ENCODE data around the gene DUSP1. TPM values are rescaled to one million over a fixed set of nuclear protein-coding genes. Genes with fewer than 3 reads are reported as not detected.

The DUSP1 gene
- total and polyA plus RNA-seq, 10 of the 15 experiments (the other 5 are each of a cell fraction or from before 2014, with no cell fraction given): 1.4 to 6.2 (median 3.9) TPM

DNA sequence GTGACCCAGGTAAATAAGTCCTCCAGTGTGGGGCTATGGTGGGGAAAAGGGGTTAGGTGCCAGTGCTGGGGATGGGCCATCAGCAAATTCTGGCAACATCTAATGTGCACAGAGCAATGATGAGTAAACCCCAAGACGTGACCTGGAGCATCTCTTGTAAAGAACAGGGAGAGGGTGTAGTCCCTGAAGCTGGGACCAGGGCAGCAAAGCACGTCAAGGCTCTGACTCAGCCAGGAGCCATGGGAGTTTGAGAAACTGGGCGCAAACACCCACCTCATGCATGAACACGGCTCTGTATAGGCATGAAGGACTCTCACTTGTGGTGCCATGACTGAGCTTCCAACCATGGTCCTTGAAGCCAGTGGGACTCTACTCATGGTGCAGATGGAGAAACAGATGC, 51.8 kb downstream of the DUSP1 start:
- H3K9ac ChIP-seq (ENCODE audit: control insufficient read depth, insufficient read depth, low read length): no peak overlapping the region
- no peak overlapping the region for H2AFZ ChIP-seq (ENCODE audit: control insufficient read depth, low read depth, low read length)
- no peaks in the 10 kb centered on the region; the same call in 2 of the 3 replicates for H3K9me3 ChIP-seq (replicated peaks; ENCODE audit: control insufficient read depth, insufficient read depth, low read length)
- intact Hi-C loops (cut with micrococcal nuclease; ENCODE audit: unreplicated experiment): loop anchor here (10.0 kb wide), 2 partner anchors 116 to 486 kb away; partner anchors contain the start of gene ERGIC1
- H3K79me2 ChIP-seq (ENCODE audit: control insufficient read depth, insufficient read depth, low read length): no peaks in the 10 kb centered on the region
- H3K36me3 ChIP-seq (ENCODE audit: control insufficient read depth in 2 of 2, insufficient read depth in 2 of 2, low read length in 1 of 2): no peaks in the 10 kb centered on the region
- BruUV-seq (replicated peaks): no TSS peak
- WGBS (ENCODE audit: insufficient coverage, insufficient replicate concordance, low lambda C conversion rate, missing lambda C conversion rate): 19% methylated on average over 4 of the region's 4 CpGs
- no peak overlapping the region for H3K4me2 ChIP-seq (ENCODE audit: control insufficient read depth, insufficient read depth)
- ChIA-PET POLR2A (no interaction called here), SMC1A (ENCODE audit: uncharacterized antibody, unreplicated experiment) (interaction anchor here (1.1 kb wide), 1 partner anchor 212 kb away, joined by 4 read pairs; no protein-coding TSS in a partner anchor), RAD21 (ENCODE audit: unreplicated experiment) (no interaction called here), CTCF (interaction anchor here (1.5 kb wide), 1 partner anchor 53 kb away, joined by 3 read pairs; no protein-coding TSS in a partner anchor)
- H3K4me3 ChIP-seq: no peak overlapping the region
- H3K4me1 ChIP-seq (ENCODE audit: control insufficient read depth, insufficient read depth, low read length): no peaks in the 10 kb centered on the region
- FAIRE-seq: no peak
- H3K27me3 ChIP-seq (replicated peaks in 1 of 2; ENCODE audit: control insufficient read depth in 2 of 2, insufficient read depth in 2 of 2, low read length in 1 of 2): no peaks in the 10 kb centered on the region; a peak in 1 of 4 replicates
- DNase-seq (ENCODE audit: low read depth, low spot score): no peak
- in situ Hi-C loops (cut with MboI): loop anchor here (5.0 kb wide), 1 partner anchor 208 kb away; no protein-coding TSS in a partner anchor
- no peak for ATAC-seq
- no peaks in the 10 kb centered on the region for H4K20me1 ChIP-seq (ENCODE audit: control insufficient read depth, insufficient read depth)
- no peak overlapping the region for H3K27ac ChIP-seq (ENCODE audit: control insufficient read depth, insufficient read depth)
- no peak for TF ChIP-seq SMC3 (IDR thresholded peaks at IDR 0.05; ENCODE audit: borderline replicate concordance, low read length)
- TF ChIP-seq, protein P1, sequence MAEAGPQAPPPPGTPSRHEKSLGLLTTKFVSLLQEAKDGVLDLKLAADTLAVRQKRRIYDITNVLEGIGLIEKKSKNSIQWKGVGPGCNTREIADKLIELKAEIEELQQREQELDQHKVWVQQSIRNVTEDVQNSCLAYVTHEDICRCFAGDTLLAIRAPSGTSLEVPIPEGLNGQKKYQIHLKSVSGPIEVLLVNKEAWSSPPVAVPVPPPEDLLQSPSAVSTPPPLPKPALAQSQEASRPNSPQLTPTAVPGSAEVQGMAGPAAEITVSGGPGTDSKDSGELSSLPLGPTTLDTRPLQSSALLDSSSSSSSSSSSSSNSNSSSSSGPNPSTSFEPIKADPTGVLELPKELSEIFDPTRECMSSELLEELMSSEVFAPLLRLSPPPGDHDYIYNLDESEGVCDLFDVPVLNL (IDR thresholded peaks at IDR 0.05; ENCODE audit: low read depth, low read length): no peak
- TF ChIP-seq BCL11A (IDR thresholded peaks at IDR 0.05; ENCODE audit: low read depth, low read length): no peak
- no peak for TF ChIP-seq CBX3 (IDR thresholded peaks at IDR 0.05; ENCODE audit: borderline replicate concordance, low read depth)
- TF ChIP-seq, protein P2, sequence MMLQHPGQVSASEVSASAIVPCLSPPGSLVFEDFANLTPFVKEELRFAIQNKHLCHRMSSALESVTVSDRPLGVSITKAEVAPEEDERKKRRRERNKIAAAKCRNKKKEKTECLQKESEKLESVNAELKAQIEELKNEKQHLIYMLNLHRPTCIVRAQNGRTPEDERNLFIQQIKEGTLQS (IDR thresholded peaks at IDR 0.05; ENCODE audit: borderline replicate concordance, extremely low read depth, low read depth, low read length): no peak
- no peak for TF ChIP-seq EZH2 (IDR thresholded peaks at IDR 0.05; ENCODE audit: borderline replicate concordance, control insufficient read depth, low read depth, low read length)
- TF ChIP-seq, protein P3, sequence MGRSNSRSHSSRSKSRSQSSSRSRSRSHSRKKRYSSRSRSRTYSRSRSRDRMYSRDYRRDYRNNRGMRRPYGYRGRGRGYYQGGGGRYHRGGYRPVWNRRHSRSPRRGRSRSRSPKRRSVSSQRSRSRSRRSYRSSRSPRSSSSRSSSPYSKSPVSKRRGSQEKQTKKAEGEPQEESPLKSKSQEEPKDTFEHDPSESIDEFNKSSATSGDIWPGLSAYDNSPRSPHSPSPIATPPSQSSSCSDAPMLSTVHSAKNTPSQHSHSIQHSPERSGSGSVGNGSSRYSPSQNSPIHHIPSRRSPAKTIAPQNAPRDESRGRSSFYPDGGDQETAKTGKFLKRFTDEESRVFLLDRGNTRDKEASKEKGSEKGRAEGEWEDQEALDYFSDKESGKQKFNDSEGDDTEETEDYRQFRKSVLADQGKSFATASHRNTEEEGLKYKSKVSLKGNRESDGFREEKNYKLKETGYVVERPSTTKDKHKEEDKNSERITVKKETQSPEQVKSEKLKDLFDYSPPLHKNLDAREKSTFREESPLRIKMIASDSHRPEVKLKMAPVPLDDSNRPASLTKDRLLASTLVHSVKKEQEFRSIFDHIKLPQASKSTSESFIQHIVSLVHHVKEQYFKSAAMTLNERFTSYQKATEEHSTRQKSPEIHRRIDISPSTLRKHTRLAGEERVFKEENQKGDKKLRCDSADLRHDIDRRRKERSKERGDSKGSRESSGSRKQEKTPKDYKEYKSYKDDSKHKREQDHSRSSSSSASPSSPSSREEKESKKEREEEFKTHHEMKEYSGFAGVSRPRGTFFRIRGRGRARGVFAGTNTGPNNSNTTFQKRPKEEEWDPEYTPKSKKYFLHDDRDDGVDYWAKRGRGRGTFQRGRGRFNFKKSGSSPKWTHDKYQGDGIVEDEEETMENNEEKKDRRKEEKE (IDR thresholded peaks at IDR 0.05): no peak
- TF ChIP-seq, protein P4, sequence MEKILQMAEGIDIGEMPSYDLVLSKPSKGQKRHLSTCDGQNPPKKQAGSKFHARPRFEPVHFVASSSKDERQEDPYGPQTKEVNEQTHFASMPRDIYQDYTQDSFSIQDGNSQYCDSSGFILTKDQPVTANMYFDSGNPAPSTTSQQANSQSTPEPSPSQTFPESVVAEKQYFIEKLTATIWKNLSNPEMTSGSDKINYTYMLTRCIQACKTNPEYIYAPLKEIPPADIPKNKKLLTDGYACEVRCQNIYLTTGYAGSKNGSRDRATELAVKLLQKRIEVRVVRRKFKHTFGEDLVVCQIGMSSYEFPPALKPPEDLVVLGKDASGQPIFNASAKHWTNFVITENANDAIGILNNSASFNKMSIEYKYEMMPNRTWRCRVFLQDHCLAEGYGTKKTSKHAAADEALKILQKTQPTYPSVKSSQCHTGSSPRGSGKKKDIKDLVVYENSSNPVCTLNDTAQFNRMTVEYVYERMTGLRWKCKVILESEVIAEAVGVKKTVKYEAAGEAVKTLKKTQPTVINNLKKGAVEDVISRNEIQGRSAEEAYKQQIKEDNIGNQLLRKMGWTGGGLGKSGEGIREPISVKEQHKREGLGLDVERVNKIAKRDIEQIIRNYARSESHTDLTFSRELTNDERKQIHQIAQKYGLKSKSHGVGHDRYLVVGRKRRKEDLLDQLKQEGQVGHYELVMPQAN (conservative IDR thresholded peaks at IDR 0.05): no peak
- TF ChIP-seq HDAC2 (IDR thresholded peaks at IDR 0.05): no peak
- no peak for TF ChIP-seq CREM (IDR thresholded peaks at IDR 0.05; ENCODE audit: low read depth)
- no peak for TF ChIP-seq CBX5 (IDR thresholded peaks at IDR 0.05; ENCODE audit: low read depth)
- no peak for TF ChIP-seq ESRRA (IDR thresholded peaks at IDR 0.05; ENCODE audit: low read length)
- no peak for TF ChIP-seq POU2F2 (IDR thresholded peaks at IDR 0.05; ENCODE audit: borderline replicate concordance, low read depth, low read length)
- no peak for TF ChIP-seq RBBP5 (conservative IDR thresholded peaks at IDR 0.05)
- no peak for TF ChIP-seq TARDBP (IDR thresholded peaks at IDR 0.05; ENCODE audit: borderline replicate concordance)
- no peak for TF ChIP-seq MEF2B (IDR thresholded peaks at IDR 0.05; ENCODE audit: partially characterized antibody, poor library complexity, severe bottlenecking)
- TF ChIP-seq, protein P5, sequence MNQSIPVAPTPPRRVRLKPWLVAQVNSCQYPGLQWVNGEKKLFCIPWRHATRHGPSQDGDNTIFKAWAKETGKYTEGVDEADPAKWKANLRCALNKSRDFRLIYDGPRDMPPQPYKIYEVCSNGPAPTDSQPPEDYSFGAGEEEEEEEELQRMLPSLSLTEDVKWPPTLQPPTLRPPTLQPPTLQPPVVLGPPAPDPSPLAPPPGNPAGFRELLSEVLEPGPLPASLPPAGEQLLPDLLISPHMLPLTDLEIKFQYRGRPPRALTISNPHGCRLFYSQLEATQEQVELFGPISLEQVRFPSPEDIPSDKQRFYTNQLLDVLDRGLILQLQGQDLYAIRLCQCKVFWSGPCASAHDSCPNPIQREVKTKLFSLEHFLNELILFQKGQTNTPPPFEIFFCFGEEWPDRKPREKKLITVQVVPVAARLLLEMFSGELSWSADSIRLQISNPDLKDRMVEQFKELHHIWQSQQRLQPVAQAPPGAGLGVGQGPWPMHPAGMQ (IDR thresholded peaks at IDR 0.05; ENCODE audit: borderline replicate concordance): no peak
- TF ChIP-seq HCFC1 (IDR thresholded peaks at IDR 0.05; ENCODE audit: low read length): no peak
- TF ChIP-seq NBN (IDR thresholded peaks at IDR 0.05): no peak

All from GM12878 (cell line).